HepG2 (cell line): ENCODE data around the gene TSPYL1. TPM values are rescaled to one million over a fixed set of nuclear protein-coding genes. Genes with fewer than 3 reads are reported as not detected.
A peak's percentile ranks its signal among the peaks of the same experiment; 100 is the strongest.

ENCODE experiments used
- CBX1 ChIP-seq: IDR thresholded peaks from one replicate; pipeline ENCODE4 v1.6.1; 2016; ENCODE audit warnings: antibody characterized with exemption, low read depth
- CHCHD3 ChIP-seq: sonication (generic); formaldehyde crosslinking; IDR thresholded peaks from 2 replicates; pipeline ENCODE4 v1.8.0; 2022; ENCODE audit warnings: mild to moderate bottlenecking, missing genetic modification reagents, moderate library complexity
- ELF4 ChIP-seq: sonication (generic); formaldehyde crosslinking; IDR thresholded peaks from 2 replicates; pipeline ENCODE4 v1.5.0; 2020; ENCODE audit warnings: missing genetic modification reagents, mild to moderate bottlenecking, moderate library complexity, borderline replicate concordance
- GATA4 ChIP-seq: sonication (generic); IDR thresholded peaks from 2 replicates; pipeline ENCODE4 v1.6.1; 2016; ENCODE audit warnings: antibody characterized with exemption, low read depth, borderline replicate concordance
- HNRNPH1 ChIP-seq: fragments of 200-400 bp; formaldehyde crosslinking; optimal IDR thresholded peaks from 2 replicates; pipeline ENCODE3; 2017; ENCODE audit warnings: mild to moderate bottlenecking, low read depth, low read length
- ISX ChIP-seq: sonication (generic); formaldehyde crosslinking; conservative IDR thresholded peaks from 2 replicates; pipeline ENCODE4 v1.5.0; 2020; ENCODE audit warnings: missing genetic modification reagents
- KLF11 ChIP-seq: IDR thresholded peaks from 2 replicates; pipeline ENCODE4 v1.6.1; 2016; ENCODE audit warnings: missing compliant biosample characterization
- NR2F1 ChIP-seq, 2 experiments: fragments of 450-650 bp in 1 of 2; formaldehyde crosslinking in 1 of 2; IDR thresholded peaks; 2 replicates each; pipeline versions ENCODE4 v1.5.0 to v1.6.1; 2016 to 2020; ENCODE audit warnings: mild to moderate bottlenecking in 1 of 2, missing compliant biosample characterization in 1 of 2, missing genetic modification reagents in 1 of 2, moderate library complexity in 1 of 2
- SRY ChIP-seq: sonication (generic); formaldehyde crosslinking; IDR thresholded peaks from 2 replicates; pipeline ENCODE4 v1.8.0; 2022; ENCODE audit warnings: mild to moderate bottlenecking, missing genetic modification reagents
- TOPORS ChIP-seq: sonication (generic); formaldehyde crosslinking; IDR thresholded peaks from 2 replicates; pipeline ENCODE4 v1.8.0; 2023; ENCODE audit warnings: mild to moderate bottlenecking, missing genetic modification reagents
- ZNF446 ChIP-seq: sonication (generic); formaldehyde crosslinking; IDR thresholded peaks from 2 replicates; pipeline ENCODE4 v1.5.0; 2020; ENCODE audit warnings: mild to moderate bottlenecking, missing genetic modification reagents
- ZNF557 ChIP-seq: sonication (generic); formaldehyde crosslinking; IDR thresholded peaks from 2 replicates; pipeline ENCODE4 v1.4.0; 2020; ENCODE audit warnings: missing genetic modification reagents
- ZNF780A ChIP-seq: sonication (generic); formaldehyde crosslinking; IDR thresholded peaks from 2 replicates; pipeline ENCODE4 v1.8.0; 2022; ENCODE audit warnings: mild to moderate bottlenecking, missing genetic modification reagents, moderate library complexity
- polyA plus RNA-seq, 8 experiments: library from polyadenylated mRNA; depleted of rRNA in 3 of 8; stranded (reverse) in 7 of 8; unstranded in 1 of 8; fragments of >200 nt; fragmentation: Illumina TruSeq in 4 of 8; extraction: Trizol in 4 of 8; gene quantifications; 2 replicates each; pipeline versions ENCODE4 v1.2.1 to v1.2.3, GENCODE V29; 2011 to 2016; ENCODE audit warnings: low read depth in 4 of 8, missing spikeins in 1 of 8, mixed read lengths in 1 of 8; ENCODE audit not compliant: insufficient read depth in 1 of 8
- total RNA-seq, 5 experiments: library from RNA; depleted of rRNA; stranded (reverse); fragments of >200 nt; fragmentation: Illumina TruSeq; extraction: Trizol; gene quantifications; 2 replicates each; pipeline ENCODE4 v1.2.3, GENCODE V29; 2016; ENCODE audit warnings: low read depth in 1 of 5
- TF ChIP-seq, protein P1 (sequence below): IDR thresholded peaks from 2 replicates; pipeline ENCODE4 v1.6.1; 2012; ENCODE audit warnings: low read length, improper control_type of control experiment
- TF ChIP-seq, protein P2 (sequence below): IDR thresholded peaks from 2 replicates; pipeline ENCODE4 v1.6.1; 2018; ENCODE audit warnings: missing genetic modification reagents, mild to moderate bottlenecking, missing compliant biosample characterization
- TF ChIP-seq, protein P3 (sequence below): sonication (generic); formaldehyde crosslinking; conservative IDR thresholded peaks from 2 replicates; pipeline ENCODE4 v1.4.0; 2020; ENCODE audit warnings: missing genetic modification reagents
- TF ChIP-seq, protein P4 (sequence below): sonication (generic); formaldehyde crosslinking; IDR thresholded peaks from 2 replicates; pipeline ENCODE4 v1.4.0; 2020; ENCODE audit warnings: mild to moderate bottlenecking, missing genetic modification reagents
- TF ChIP-seq, protein P5 (sequence below): sonication (generic); formaldehyde crosslinking; conservative IDR thresholded peaks from 2 replicates; pipeline ENCODE4 v1.4.0; 2020; ENCODE audit warnings: missing genetic modification reagents

Gene TSPYL1
- total and polyA plus RNA-seq, 2 of the 13 experiments (the other 11 are each of a cell fraction or from before 2014, with no cell fraction given) = 28.3 to 93.0 TPM

DNA sequence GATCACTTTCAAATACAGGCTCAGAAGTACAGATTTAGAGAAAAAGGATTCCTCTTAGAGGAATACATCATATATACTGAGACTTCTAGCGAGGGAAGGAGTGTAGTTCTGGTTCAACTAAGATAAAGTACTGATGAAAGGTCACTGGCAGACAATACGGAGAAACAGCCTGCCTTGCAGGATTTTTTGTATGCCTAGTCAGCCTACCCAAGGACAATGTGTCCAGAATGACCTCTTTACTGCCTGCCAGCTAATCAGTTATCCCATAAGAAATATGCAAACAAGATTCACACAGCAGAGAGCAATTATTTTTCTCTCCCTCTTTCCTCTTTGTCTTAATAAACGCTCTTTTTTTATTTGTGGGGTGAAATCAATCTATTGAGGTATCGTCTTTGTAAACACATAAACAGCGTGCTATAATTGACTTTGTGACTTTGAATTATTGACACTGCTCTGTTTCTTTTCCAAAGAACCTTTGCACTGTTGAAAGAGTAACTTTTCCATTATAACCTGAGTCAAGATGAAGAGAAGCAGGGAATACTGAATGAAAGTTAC is 24.4 kb downstream of the TSPYL1 start (continued):
- TF ChIP-seq, protein P1, sequence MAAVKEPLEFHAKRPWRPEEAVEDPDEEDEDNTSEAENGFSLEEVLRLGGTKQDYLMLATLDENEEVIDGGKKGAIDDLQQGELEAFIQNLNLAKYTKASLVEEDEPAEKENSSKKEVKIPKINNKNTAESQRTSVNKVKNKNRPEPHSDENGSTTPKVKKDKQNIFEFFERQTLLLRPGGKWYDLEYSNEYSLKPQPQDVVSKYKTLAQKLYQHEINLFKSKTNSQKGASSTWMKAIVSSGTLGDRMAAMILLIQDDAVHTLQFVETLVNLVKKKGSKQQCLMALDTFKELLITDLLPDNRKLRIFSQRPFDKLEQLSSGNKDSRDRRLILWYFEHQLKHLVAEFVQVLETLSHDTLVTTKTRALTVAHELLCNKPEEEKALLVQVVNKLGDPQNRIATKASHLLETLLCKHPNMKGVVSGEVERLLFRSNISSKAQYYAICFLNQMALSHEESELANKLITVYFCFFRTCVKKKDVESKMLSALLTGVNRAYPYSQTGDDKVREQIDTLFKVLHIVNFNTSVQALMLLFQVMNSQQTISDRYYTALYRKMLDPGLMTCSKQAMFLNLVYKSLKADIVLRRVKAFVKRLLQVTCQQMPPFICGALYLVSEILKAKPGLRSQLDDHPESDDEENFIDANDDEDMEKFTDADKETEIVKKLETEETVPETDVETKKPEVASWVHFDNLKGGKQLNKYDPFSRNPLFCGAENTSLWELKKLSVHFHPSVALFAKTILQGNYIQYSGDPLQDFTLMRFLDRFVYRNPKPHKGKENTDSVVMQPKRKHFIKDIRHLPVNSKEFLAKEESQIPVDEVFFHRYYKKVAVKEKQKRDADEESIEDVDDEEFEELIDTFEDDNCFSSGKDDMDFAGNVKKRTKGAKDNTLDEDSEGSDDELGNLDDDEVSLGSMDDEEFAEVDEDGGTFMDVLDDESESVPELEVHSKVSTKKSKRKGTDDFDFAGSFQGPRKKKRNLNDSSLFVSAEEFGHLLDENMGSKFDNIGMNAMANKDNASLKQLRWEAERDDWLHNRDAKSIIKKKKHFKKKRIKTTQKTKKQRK = no peak
- TF ChIP-seq HNRNPH1 = no peak
- TF ChIP-seq, protein P2, sequence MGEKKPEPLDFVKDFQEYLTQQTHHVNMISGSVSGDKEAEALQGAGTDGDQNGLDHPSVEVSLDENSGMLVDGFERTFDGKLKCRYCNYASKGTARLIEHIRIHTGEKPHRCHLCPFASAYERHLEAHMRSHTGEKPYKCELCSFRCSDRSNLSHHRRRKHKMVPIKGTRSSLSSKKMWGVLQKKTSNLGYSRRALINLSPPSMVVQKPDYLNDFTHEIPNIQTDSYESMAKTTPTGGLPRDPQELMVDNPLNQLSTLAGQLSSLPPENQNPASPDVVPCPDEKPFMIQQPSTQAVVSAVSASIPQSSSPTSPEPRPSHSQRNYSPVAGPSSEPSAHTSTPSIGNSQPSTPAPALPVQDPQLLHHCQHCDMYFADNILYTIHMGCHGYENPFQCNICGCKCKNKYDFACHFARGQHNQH (CRISPR knock-in tag) = no peak
- TF ChIP-seq, protein P3, sequence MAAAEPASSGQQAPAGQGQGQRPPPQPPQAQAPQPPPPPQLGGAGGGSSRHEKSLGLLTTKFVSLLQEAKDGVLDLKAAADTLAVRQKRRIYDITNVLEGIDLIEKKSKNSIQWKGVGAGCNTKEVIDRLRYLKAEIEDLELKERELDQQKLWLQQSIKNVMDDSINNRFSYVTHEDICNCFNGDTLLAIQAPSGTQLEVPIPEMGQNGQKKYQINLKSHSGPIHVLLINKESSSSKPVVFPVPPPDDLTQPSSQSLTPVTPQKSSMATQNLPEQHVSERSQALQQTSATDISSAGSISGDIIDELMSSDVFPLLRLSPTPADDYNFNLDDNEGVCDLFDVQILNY (CRISPR knock-in tag) = no peak
- no peak for TF ChIP-seq GATA4
- no peak for TF ChIP-seq ZNF557 (CRISPR knock-in tag)
- no peak for TF ChIP-seq TOPORS (CRISPR knock-in tag)
- TF ChIP-seq, protein P4, sequence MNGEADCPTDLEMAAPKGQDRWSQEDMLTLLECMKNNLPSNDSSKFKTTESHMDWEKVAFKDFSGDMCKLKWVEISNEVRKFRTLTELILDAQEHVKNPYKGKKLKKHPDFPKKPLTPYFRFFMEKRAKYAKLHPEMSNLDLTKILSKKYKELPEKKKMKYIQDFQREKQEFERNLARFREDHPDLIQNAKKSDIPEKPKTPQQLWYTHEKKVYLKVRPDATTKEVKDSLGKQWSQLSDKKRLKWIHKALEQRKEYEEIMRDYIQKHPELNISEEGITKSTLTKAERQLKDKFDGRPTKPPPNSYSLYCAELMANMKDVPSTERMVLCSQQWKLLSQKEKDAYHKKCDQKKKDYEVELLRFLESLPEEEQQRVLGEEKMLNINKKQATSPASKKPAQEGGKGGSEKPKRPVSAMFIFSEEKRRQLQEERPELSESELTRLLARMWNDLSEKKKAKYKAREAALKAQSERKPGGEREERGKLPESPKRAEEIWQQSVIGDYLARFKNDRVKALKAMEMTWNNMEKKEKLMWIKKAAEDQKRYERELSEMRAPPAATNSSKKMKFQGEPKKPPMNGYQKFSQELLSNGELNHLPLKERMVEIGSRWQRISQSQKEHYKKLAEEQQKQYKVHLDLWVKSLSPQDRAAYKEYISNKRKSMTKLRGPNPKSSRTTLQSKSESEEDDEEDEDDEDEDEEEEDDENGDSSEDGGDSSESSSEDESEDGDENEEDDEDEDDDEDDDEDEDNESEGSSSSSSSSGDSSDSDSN (CRISPR knock-in tag) = no peak
- no peak for TF ChIP-seq CBX1
- peak in 1 of 2 experiments; percentile 64; a peak in 2 of 4 replicates for TF ChIP-seq NR2F1 (CRISPR knock-in tag; IDR thresholded peaks at IDR 0.05)
- TF ChIP-seq ISX (CRISPR knock-in tag) = no peak
- 0 out of 2 replicates have a peak, but pooled peaks have one; percentile 19 for TF ChIP-seq ZNF780A (CRISPR knock-in tag)
- TF ChIP-seq, protein P5, sequence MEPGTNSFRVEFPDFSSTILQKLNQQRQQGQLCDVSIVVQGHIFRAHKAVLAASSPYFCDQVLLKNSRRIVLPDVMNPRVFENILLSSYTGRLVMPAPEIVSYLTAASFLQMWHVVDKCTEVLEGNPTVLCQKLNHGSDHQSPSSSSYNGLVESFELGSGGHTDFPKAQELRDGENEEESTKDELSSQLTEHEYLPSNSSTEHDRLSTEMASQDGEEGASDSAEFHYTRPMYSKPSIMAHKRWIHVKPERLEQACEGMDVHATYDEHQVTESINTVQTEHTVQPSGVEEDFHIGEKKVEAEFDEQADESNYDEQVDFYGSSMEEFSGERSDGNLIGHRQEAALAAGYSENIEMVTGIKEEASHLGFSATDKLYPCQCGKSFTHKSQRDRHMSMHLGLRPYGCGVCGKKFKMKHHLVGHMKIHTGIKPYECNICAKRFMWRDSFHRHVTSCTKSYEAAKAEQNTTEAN (CRISPR knock-in tag) = no peak
- TF ChIP-seq CHCHD3 (CRISPR knock-in tag) = no peak
- TF ChIP-seq ELF4 (CRISPR knock-in tag) = 0 out of 2 replicates have a peak, but pooled peaks have one; percentile 27
- no peak for TF ChIP-seq KLF11 (CRISPR knock-in tag)
- no peak for TF ChIP-seq SRY (CRISPR knock-in tag)
- no peak for TF ChIP-seq ZNF446 (CRISPR knock-in tag)
